SK-N-SH (cell line): ENCODE measurements around the gene COX4I1.

ENCODE experiments used
- CHD2 ChIP-seq: fragments of 150-350 bp; IDR thresholded peaks from 2 replicates; pipeline ENCODE4 v1.6.1; 2018; ENCODE audit warnings: low read length; ENCODE audit not compliant: partially characterized antibody
- TF ChIP-seq, protein P1 (sequence below): fragments of 200-600 bp; sonication (generic); IDR thresholded peaks from 2 replicates; pipeline ENCODE4 v1.6.1; 2017; ENCODE audit warnings: antibody characterized with exemption, mild to moderate bottlenecking, moderate library complexity
- TF ChIP-seq, protein P2 (sequence below): IDR thresholded peaks from 2 replicates; pipeline ENCODE4 v1.4.0; 2012; ENCODE audit warnings: low read depth

DNA sequence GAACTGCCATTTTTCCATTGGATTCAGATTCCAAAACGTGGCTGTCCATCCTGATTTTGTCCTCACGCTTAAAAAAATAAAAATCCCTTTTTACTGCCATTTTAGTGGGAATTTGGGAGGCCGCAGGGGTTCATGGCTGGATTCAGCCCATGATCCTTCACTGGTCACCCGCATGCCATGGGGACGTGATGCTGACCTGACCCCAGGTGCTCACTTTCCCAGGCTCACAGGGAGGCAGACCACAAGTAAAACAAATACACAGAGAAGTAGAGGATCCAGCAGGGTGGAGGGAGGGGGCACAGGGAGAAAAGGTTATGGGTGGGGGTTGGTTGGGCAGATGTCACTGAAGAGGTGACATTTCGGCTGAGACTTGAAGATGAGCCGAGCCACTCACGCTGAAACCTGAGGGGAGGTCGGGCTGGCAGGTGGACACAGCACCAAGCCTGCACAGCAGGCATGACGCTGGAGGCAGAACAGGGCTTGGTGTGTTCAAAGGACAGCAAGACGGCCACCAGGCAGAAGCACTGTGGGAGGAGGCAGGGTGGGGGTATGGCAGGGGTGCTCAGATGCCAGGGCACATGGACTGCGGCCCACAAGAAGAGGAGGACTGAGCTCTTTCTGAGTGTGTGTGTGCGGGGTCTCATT lies 10.7 kb downstream of the COX4I1 start:
- TF ChIP-seq, protein P1, sequence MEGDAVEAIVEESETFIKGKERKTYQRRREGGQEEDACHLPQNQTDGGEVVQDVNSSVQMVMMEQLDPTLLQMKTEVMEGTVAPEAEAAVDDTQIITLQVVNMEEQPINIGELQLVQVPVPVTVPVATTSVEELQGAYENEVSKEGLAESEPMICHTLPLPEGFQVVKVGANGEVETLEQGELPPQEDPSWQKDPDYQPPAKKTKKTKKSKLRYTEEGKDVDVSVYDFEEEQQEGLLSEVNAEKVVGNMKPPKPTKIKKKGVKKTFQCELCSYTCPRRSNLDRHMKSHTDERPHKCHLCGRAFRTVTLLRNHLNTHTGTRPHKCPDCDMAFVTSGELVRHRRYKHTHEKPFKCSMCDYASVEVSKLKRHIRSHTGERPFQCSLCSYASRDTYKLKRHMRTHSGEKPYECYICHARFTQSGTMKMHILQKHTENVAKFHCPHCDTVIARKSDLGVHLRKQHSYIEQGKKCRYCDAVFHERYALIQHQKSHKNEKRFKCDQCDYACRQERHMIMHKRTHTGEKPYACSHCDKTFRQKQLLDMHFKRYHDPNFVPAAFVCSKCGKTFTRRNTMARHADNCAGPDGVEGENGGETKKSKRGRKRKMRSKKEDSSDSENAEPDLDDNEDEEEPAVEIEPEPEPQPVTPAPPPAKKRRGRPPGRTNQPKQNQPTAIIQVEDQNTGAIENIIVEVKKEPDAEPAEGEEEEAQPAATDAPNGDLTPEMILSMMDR: no peak
- TF ChIP-seq, protein P2, sequence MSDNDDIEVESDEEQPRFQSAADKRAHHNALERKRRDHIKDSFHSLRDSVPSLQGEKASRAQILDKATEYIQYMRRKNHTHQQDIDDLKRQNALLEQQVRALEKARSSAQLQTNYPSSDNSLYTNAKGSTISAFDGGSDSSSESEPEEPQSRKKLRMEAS: no peak
- TF ChIP-seq CHD2: no peak
